Measurements from ENCODE around the gene BIN2.
A peak's percentile ranks its signal among the peaks of the same experiment; 100 is the strongest.
"Not testable (repeated sequence)": the region's sequence is repeated elsewhere in the genome, so short reads cannot be mapped to it uniquely, and the experiment has no call there.

Gene BIN2

GRCh38 chr12:51345681-51346080, 21.7 kb upstream of the BIN2 start:
- no peak for DNase-seq (ENCODE audit: low read depth)

GRCh38 chr12:51343201-51343600, 19.2 kb upstream of the BIN2 start:
- no peak for DNase-seq (ENCODE audit: low read depth)

GRCh38 chr12:51342416-51342815, 18.4 kb upstream of the BIN2 start:
- no peak for DNase-seq (ENCODE audit: low read depth)

- peak; percentile 43 for DNase-seq (ENCODE audit: low read depth)
Observed at GRCh38 chr12:51341251-51342007, 17.5 kb upstream of the BIN2 start.

DNA sequence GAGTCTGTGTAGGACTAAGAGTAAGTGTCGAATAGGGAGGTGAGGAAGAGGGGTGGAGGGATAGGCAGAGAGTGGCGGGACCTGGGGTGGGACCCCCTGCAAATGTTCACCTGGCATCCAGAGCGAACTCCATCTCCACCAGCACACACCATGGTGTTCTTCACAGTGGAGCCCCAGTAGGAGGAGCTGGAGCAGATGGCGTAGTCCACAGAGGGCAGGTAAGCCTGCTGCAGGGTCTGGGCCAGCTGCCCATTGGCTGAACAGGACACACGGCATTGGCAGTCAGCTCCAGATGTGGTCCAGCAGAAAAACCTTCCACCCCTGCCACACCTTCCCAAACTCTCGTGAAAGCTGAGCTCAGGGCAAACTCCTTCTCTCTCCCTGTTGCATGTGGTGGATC, 15.8 kb upstream of the BIN2 start:
- no peak for DNase-seq (ENCODE audit: low read depth)

- DNase-seq (ENCODE audit: low read depth): not testable (repeated sequence)
Observed at GRCh38 chr12:51337336-51337735, 13.4 kb upstream of the BIN2 start.

DNA sequence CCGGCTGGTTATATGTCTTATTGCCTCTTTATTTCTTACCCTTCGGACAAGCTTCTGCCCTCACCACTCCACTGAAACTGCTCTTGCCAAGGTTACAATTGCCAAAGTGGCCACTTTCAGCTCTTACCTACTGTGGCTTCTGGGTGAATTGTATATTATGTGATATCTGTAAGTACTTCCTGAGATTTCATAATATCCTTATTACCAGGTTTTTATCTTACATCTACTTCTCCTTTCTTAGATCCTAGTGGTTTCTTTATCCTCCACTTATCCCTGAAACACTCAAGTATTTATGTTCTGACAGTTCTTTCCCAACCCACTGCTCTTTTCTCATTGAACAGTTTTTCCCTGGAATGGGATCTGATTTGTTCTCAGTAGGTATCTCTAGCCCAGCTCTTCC, 12.0 kb upstream of the BIN2 start:
- DNase-seq (ENCODE audit: low read depth): no peak

GRCh38 chr12:51334764-51335163, 10.8 kb upstream of the BIN2 start:
- DNase-seq (ENCODE audit: low read depth): no peak

- DNase-seq (ENCODE audit: low read depth): no peak
Observed at GRCh38 chr12:51333536-51333935, 9.6 kb upstream of the BIN2 start.

DNA sequence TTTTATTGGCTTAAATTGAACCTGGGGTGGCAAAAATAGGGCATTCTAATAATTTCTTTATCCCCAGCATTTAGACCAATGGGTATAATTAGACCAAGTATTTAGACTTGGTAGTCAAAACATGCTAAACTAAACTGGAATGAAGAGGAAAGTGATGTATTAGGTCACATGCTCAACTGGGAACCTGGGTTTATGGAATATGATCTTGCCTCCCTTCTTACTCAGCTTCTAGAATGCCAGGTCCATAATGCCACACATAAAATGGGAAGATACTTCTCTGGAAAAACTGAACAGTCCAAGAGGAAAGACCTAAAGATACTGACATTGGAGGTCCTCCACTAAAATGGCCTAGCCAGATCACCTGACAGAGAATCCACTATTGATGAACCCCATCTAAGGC, 6.2 kb upstream of the BIN2 start:
- no peak for DNase-seq (ENCODE audit: low read depth)

- DNase-seq (ENCODE audit: low read depth): no peak
Observed at GRCh38 chr12:51329742-51330141, 5.8 kb upstream of the BIN2 start.

- no peak for DNase-seq (ENCODE audit: low read depth)
Observed at GRCh38 chr12:51328587-51328986, 4.6 kb upstream of the BIN2 start.

DNA sequence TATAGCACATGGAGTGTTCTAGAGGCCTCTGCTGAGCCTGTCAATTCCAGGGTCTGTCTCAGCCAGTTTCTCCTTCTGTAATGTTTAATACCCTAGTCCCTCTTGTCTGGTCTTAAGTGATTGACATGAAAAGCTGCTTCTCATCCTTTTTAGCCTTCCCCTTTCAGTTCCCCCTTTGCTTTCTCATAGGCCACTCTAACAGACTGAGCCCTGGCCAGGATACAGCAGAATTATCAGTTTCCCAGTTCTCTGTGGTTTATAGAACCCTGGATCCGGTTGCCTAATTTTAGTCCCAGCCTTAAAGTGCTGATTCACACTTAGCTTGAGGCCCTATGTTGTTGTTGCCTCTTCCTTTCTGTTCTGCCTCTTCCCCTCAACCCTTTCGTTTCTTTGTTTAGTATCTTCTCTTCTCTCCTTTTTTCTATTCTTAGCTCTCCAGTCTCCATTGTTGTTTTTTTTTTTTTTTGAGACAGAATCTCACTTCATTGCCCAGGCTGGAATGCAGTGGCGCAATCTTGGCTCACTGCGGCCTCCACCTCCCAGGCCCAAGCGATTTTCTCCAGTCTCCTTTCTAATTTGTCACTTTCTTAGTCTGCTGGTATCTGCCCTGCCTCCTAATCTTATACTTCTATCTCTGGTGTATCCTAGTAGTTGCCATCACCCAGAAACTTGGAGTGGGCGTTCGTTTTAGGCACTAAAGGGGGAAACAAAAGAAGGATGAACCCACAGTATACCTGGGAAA, 2.9 kb upstream of the BIN2 start:
- no peak for DNase-seq (ENCODE audit: low read depth)

GRCh38 chr12:51324953-51325352, 979 bp upstream of the BIN2 start:
- no peak for DNase-seq (ENCODE audit: low read depth)

DNA sequence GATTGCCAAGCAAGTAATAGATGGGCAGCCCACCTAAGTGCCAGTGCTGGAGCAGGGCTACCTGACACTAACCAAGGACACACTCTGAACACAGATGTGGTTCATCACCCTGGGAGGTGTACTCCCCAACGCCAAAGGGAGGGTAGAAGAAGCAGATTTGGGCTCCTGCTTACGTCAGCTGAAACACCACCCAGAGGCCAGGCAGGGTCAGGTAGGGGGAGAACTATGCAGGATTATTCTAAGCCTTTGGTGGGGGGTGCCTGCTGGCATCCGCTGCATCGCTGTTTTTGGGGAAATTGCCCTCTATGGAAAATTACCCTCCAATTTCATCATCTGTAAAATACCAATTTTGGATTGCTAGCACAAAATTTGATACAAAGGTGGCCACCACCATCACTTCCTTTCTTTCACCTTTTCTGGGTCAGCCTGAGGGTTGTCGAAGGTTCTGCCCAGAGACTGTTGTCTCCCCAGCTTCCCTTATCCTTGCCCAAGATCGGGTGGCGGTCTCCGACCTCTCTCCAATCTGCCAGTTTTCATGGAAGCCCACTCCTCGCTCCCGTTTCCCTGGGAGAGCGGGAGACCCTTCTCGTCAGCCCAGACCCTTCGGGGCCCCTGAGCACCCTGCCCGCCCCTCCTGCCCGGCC, 535 bp downstream of the BIN2 start:
- DNase-seq (ENCODE audit: low read depth): peak; percentile 21

DNA sequence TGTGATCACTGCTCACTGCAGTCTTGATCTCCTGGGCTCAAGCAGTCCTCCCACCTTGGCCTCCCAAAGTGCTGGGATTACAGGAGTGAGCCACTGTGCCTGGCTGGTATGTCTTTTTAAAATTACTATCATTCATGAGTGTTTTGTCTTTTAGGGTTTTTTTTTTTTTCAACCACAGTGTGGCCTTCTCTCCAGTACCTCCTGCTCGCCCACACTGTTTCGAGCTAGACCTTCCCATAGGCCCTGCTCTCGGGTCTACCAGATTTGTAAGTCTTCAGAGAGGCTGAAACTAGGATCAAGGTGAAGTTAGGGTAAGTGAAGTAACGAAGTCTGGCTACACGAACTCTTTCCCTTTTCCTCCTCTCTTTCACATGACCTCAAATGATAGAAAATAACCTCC, 1.5 kb downstream of the BIN2 start:
- no peak for DNase-seq (ENCODE audit: low read depth)

DNA sequence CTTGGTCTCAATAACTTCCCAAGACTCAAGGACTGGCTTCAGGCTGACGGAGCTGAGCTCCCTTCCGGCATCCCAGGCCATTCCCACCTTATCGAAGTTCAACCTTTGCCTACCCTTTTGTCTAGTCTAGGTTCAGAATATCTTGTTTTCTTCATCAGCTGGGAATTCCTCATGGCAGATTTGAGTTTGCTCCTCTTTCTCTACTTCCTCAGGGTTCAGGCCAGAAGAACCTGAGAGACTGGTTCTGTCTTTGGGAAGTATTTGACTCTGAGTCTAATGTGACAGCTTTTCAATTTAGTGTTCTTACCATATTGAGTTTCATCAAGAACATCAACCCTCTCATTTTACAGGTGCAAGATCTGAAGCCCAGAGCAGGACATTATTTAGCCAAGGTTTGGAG, 2.1 kb downstream of the BIN2 start:
- no peak for DNase-seq (ENCODE audit: low read depth)

- no peak for DNase-seq (ENCODE audit: low read depth)
Observed at GRCh38 chr12:51320695-51321320, 3.2 kb downstream of the BIN2 start.

GRCh38 chr12:51320311-51320694, 3.7 kb downstream of the BIN2 start:
- DNase-seq (ENCODE audit: low read depth): no peak

- no peak for DNase-seq (ENCODE audit: low read depth)
Observed at GRCh38 chr12:51318846-51319599, 5.0 kb downstream of the BIN2 start.

- DNase-seq (ENCODE audit: low read depth): not testable (repeated sequence)
Observed at GRCh38 chr12:51318057-51318806, 5.7 kb downstream of the BIN2 start.

All from stimulated activated CD8-positive, alpha-beta memory T cell treated with anti-CD3 and anti-CD28 coated beads, Interleukin-12 subunit alpha, Interleukin-12 subunit beta, amount 100 ng/mL, for 4 hours (primary cell).